ENCODE data around the gene ARHGAP8.

- TF ChIP-seq CTCF (conservative IDR thresholded peaks at IDR 0.05 in 1 of 2, IDR thresholded peaks at IDR 0.05 in 1 of 2; ENCODE audit: low read depth in 1 of 2, low read length in 2 of 2) (no peak), EZH2 (IDR thresholded peaks at IDR 0.05; ENCODE audit: low read length, missing control alignments) (no peak)
These were observed 30.1 kb downstream of the ARHGAP8 start for GRCh38 chr22:44782363-44782963.
